GM19468 (cell line): ENCODE measurements around the gene DYSF.
"Not testable (repeated sequence)": the region's sequence is repeated elsewhere in the genome, so short reads cannot be mapped to it uniquely, and the experiment has no call there.

Experiments used
- ATAC-seq: cut with Tn5 transposase; IDR thresholded peaks from one replicate; pipeline ENCODE4 v1.9.1; 2021; ENCODE audit warnings: mild to moderate bottlenecking, moderate library complexity, moderate number of reproducible peaks; ENCODE audit not compliant: unreplicated experiment; ENCODE audit errors: extremely low read depth

DYSF gene

GRCh38 chr2:71469403-71470398 lies 16.3 kb downstream of the DYSF start:
- ATAC-seq: no peak

DNA sequence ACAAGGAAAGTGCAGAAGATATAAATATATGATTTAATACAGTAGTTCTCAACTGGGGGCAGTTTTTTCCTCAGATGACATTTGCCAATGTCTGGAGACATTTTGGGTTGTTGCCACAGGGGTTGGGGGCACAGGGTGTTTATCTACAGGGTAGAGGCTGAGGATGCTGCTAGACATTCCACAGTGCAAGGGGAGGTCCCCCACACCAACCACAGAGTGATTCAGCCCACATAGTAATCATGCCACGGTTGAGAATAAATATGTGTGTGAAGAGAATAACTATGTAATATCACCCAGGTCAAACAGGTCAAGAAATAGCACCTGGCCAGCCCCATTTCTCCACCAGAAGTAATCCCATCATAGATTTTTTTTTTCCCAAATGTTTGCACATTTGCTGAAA lies 17.9 kb downstream of the DYSF start:
- ATAC-seq: no peak

- no peak for ATAC-seq
Observed at GRCh38 chr2:71472019-71472418, 18.7 kb downstream of the DYSF start.

GRCh38 chr2:71473346-71474031 lies 20.1 kb downstream of the DYSF start:
- ATAC-seq: no peak

GRCh38 chr2:71474116-71474743 lies 20.9 kb downstream of the DYSF start:
- no peak for ATAC-seq

DNA sequence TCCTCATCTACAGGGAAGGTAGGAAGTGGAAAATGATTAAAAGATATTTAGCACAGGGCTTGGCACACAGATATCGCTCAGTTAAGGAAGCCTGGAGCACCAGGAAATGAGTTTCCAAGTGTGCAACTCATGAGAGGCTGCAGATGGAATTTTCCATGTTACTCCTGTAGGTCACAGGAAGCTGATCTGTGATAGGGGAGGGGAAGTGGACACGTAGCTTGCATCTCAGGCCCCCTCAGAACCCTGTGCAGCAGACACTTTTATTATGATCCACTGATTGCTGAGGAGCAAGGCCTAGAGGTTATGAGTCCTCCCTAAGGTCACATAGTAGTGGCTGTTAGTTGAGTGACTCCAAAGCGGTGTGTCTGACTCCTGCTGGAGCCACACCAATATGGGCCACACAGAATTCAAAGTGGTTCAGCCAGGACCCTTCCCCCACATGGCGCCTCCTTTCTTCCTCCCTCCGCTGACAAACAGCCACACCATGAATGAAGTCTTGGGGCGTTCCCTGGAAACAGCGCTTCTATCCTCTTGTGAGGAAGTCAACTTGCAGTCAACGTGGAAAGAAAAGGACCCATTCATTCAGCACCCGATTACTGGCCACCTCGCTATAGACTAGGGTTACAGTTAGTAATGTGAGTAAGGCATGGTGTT lies 21.5 kb downstream of the DYSF start:
- no peak for ATAC-seq

- no peak for ATAC-seq
Observed at GRCh38 chr2:71476495-71476894, 23.1 kb downstream of the DYSF start.

DNA sequence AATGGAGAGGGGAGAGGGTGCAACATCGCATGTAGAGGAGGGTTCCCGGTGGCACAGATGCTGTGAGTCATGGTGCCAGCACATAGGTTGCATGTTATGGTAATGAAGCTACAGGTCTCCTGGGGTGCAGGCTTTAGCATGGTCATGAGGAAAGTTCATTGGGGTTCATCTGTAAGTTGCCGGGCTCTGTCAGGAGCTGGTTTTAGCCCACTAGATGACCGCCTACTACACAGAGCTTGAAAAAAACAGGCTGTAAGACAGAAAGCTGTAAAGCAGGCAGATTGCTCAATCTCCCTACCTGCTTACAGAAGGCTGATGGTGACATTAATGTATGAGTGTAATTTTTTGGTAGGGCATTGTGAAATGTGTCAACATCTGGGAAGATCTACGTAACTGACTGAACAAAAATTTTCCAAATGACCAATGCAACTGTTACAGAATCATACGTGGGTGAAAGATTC lies 23.9 kb downstream of the DYSF start:
- ATAC-seq: no peak

DNA sequence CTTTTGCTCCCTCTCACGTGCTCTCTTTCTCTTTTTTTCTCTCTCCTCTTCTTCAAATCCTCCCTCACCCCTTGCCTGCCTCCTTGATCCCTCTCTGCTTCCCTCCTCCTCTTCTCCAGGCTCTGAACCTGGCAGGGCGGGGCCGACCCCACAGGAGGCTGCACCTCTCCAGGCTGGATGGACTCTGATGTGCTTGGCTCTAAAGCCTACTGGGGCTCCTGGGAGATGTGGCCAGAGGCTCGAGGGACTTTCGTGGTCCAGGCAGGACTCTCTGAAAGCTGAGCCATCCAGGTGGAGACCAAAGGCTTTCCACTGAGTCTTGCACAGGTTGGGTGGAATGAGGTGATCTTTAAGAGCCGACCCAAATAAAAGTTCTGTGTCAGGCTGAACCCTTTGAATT lies 25.4 kb downstream of the DYSF start:
- ATAC-seq: no peak

- no peak for ATAC-seq
Observed at GRCh38 chr2:71479261-71479660, 25.9 kb downstream of the DYSF start.

- no peak for ATAC-seq
Observed at GRCh38 chr2:71481111-71481510, 27.8 kb downstream of the DYSF start.

GRCh38 chr2:71482055-71482454 lies 28.7 kb downstream of the DYSF start:
- no peak for ATAC-seq

DNA sequence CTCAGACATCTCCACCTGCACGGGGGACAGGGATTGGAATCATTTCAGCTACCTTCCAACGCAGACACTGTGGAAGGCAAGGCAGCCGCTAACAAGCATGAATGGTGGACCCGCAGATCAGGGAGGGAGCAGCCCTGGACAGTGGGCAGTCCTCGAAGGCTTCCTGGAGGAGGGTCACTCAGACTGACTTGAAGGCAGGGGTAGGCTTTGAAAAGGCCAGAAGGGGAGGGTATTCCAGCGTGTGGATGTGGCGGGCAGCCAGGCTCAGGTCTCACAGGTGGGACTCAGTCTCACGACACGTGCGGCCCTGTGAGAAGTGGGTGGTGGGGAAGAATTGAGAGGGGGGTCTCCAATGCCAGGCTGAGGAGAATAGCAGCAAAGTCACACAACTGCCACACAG lies 29.9 kb downstream of the DYSF start:
- no peak for ATAC-seq

- no peak for ATAC-seq
Observed at GRCh38 chr2:71484354-71484753, 31.0 kb downstream of the DYSF start.

- ATAC-seq: no peak
Observed at GRCh38 chr2:71486881-71487640, 33.7 kb downstream of the DYSF start.

DNA sequence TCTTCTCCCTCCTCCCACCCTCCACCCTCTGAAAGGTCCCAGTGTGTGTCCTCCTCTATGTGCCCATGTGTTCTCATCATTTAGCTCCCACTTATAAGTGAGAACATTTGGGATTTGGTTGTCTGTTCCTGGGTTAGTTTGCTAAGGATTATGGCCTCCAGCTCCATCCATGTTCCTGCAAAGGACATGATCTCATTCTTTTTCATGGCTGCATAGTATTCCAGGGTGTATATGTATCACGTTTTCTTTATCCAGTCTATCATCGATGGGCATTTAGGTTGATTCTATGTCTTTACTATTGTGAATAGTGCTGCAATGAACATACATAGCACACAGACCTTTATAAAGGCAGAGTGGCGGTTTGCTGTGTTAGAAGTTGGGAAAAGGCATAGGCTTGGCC lies 38.2 kb downstream of the DYSF start:
- ATAC-seq: not testable (repeated sequence)

GRCh38 chr2:71492112-71492511 lies 38.8 kb downstream of the DYSF start:
- ATAC-seq: no peak

- ATAC-seq: no peak
Observed at GRCh38 chr2:71494091-71494490, 40.7 kb downstream of the DYSF start.

GRCh38 chr2:71494523-71495155 lies 41.3 kb downstream of the DYSF start:
- ATAC-seq: no peak
